Endothelial cell of umbilical vein (primary cell): ENCODE data around the gene RABEPK. TPM values are rescaled to one million over a fixed set of nuclear protein-coding genes. Genes with fewer than 3 reads are reported as not detected.
A peak's percentile ranks its signal among the peaks of the same experiment; 100 is the strongest.

Experiments used
- BruUV-seq: library from RNA; stranded (reverse); fragments of 400-500 nt; replicated peaks from 2 replicates; lab custom pipeline; 2021; lab: Mats Ljungman, UMichigan
- CTCF ChIA-PET: fragments of 300-600, 350-600 bp; sonication (Branson Sonifier 250); formaldehyde crosslinking; loops from one replicate; lab custom pipeline; 2021; ENCODE audit warnings: antibody characterized with exemption, inconsistent platforms; lab: Charles Lee
- POLR2A ChIA-PET: fragments of 300-600, 350-600 bp; sonication (Branson Sonifier 250); formaldehyde crosslinking; loops from one replicate; lab custom pipeline; 2021; ENCODE audit warnings: antibody characterized with exemption, inconsistent platforms; lab: Charles Lee
- DNase-seq: peaks from one replicate; pipeline ENCODE4 v3.0.0-alpha.2; 2011; ENCODE audit warnings: low read depth, low spot score
- FAIRE-seq: peaks from 2 replicates; lab custom pipeline; 2011; peaks lifted over from hg19 to GRCh38; lab: Jason Lieb, UNC
- H2AFZ ChIP-seq: 2 replicates; pipeline ENCODE4 v1.6.0; 2012; ENCODE audit warnings: low read depth, low read length, control low read depth, inconsistent platforms
- H3K27ac ChIP-seq: 2 replicates; pipeline ENCODE4 v1.5.1; 2011; ENCODE audit warnings: low read depth, mild to moderate bottlenecking, control low read depth, low read length, moderate library complexity; ENCODE audit not compliant: insufficient read depth
- H3K27me3 ChIP-seq, 2 experiments: 2 replicates each; pipeline versions ENCODE4 v1.6.0 to v1.6.1; 2011; ENCODE audit warnings: low read length in 2 of 2, mixed read lengths in 1 of 2; ENCODE audit not compliant: control insufficient read depth in 2 of 2, insufficient read depth in 2 of 2
- H3K36me3 ChIP-seq, 2 experiments: 2 replicates in 1 of 2; 3 replicates in 1 of 2; pipeline ENCODE4 v1.5.1; 2011; ENCODE audit warnings: low read length in 2 of 2, mild to moderate bottlenecking in 1 of 2, moderate library complexity in 1 of 2; ENCODE audit not compliant: control insufficient read depth in 2 of 2, insufficient read depth in 2 of 2; ENCODE audit errors: extremely low read depth in 1 of 2
- H3K4me1 ChIP-seq: 3 replicates; pipeline ENCODE4 v1.5.1; 2011; ENCODE audit warnings: mild to moderate bottlenecking, low read length; ENCODE audit not compliant: control insufficient read depth, insufficient read depth; ENCODE audit errors: extremely low read depth
- H3K4me2 ChIP-seq: 2 replicates; pipeline ENCODE4 v1.6.1; 2011; ENCODE audit warnings: low read length, control low read depth, mixed read lengths; ENCODE audit not compliant: insufficient read depth
- H3K4me3 ChIP-seq, 3 experiments: fragments of 200-600 bp in 1 of 3; sonication (generic), shearing (Covaris generic) in 1 of 3; replicated peaks in 1 of 3; 2 replicates each; pipeline ENCODE4 v1.5.1; 2011 to 2016; ENCODE audit warnings: control low read depth in 3 of 3, low read length in 3 of 3, mild to moderate bottlenecking in 2 of 3, inconsistent platforms in 1 of 3, low read depth in 1 of 3, moderate library complexity in 1 of 3; ENCODE audit not compliant: insufficient read depth in 1 of 3
- H3K79me2 ChIP-seq: 2 replicates; pipeline ENCODE4 v1.6.0; 2012; ENCODE audit warnings: low read length, inconsistent platforms; ENCODE audit not compliant: control insufficient read depth, insufficient read depth
- H3K9ac ChIP-seq: replicated peaks from 2 replicates; pipeline ENCODE3; 2011; ENCODE audit warnings: low read length, control low read depth; ENCODE audit not compliant: insufficient read depth; ENCODE audit errors: extremely low read depth
- H3K9me1 ChIP-seq: replicated peaks from 3 replicates; pipeline ENCODE4 v1.6.0; 2011; ENCODE audit warnings: mild to moderate bottlenecking, low read length; ENCODE audit not compliant: control insufficient read depth, insufficient read depth; ENCODE audit errors: extremely low read depth
- H3K9me3 ChIP-seq: replicated peaks from 2 replicates; pipeline ENCODE4 v1.5.1; 2012; ENCODE audit warnings: low read length, inconsistent platforms; ENCODE audit not compliant: control insufficient read depth, insufficient read depth
- H4K20me1 ChIP-seq: replicated peaks from 2 replicates; pipeline ENCODE3; 2011; ENCODE audit warnings: mild to moderate bottlenecking, low read length; ENCODE audit not compliant: control insufficient read depth, insufficient read depth; ENCODE audit errors: extremely low read depth
- EZH2 ChIP-seq: IDR thresholded peaks from 2 replicates; pipeline ENCODE4 v1.6.1; 2012; ENCODE audit warnings: borderline replicate concordance, low read depth, mild to moderate bottlenecking, moderate library complexity, low read length, inconsistent platforms; ENCODE audit not compliant: severe bottlenecking
- FOS ChIP-seq: IDR thresholded peaks from 2 replicates; pipeline ENCODE4 v1.6.1; 2011; ENCODE audit warnings: mild to moderate bottlenecking, low read length, moderate library complexity, borderline replicate concordance; ENCODE audit not compliant: insufficient read depth
- GATA2 ChIP-seq: IDR thresholded peaks from 2 replicates; pipeline ENCODE4 v1.7.0; 2011; ENCODE audit warnings: low read depth, mild to moderate bottlenecking, moderate library complexity, mixed read lengths, low read length; ENCODE audit not compliant: insufficient read length, insufficient read depth
- JUN ChIP-seq: IDR thresholded peaks from 2 replicates; pipeline ENCODE4 v1.6.1; 2011; ENCODE audit warnings: borderline replicate concordance, low read depth; ENCODE audit not compliant: insufficient read length, insufficient read depth
- MYC ChIP-seq: IDR thresholded peaks from one replicate; pipeline ENCODE4 v1.6.1; 2011; ENCODE audit warnings: mild to moderate bottlenecking, low read depth, low read length
- POLR2A ChIP-seq: IDR thresholded peaks from 2 replicates; pipeline ENCODE4 v1.6.1; 2012; ENCODE audit warnings: low read depth, mild to moderate bottlenecking, control low read depth, low read length
- POLR2AphosphoS5 ChIP-seq: IDR thresholded peaks from 2 replicates; pipeline ENCODE4 v1.6.1; 2012; ENCODE audit warnings: low read depth, mild to moderate bottlenecking, control low read depth, low read length, moderate library complexity; ENCODE audit not compliant: insufficient read depth
- dilution Hi-C: fragments of 300-500 bp; cut with MboI; formaldehyde crosslinking; loops from one replicate; pipeline ENCODE4 v1.15.0; 2019; ENCODE audit warnings: low sequenced_read_pairs; ENCODE audit not compliant: extremely low pct_ligation_motif_present
- intact Hi-C: fragments of 100-400 bp; cut with micrococcal nuclease; formaldehyde crosslinking; loops from one replicate; pipeline ENCODE4 v1.10.0; 2022
- polyA plus RNA-seq, 4 experiments: library from polyadenylated mRNA; depleted of rRNA in 3 of 4; stranded (reverse) in 3 of 4; unstranded in 1 of 4; fragments of >200 nt; gene quantifications; 2 replicates each; pipeline versions ENCODE4 v1.2.1 to v1.2.3, GENCODE V29; 2011 to 2012; ENCODE audit warnings: missing spikeins in 1 of 4
- total RNA-seq: library from RNA; stranded (reverse); gene quantifications from 2 replicates; pipeline ENCODE4 v1.2.3, GENCODE V29; 2021
- TF ChIP-seq, protein P1 (sequence below), 2 donors: IDR thresholded peaks; 1 replicate in 1 of 2; 2 replicates in 1 of 2; pipeline ENCODE4 v1.5.1; 2011; ENCODE audit warnings: low read length in 2 of 2, mild to moderate bottlenecking in 2 of 2, moderate library complexity in 2 of 2, control low read depth in 1 of 2, inconsistent platforms in 1 of 2, low read depth in 1 of 2; ENCODE audit not compliant: insufficient read depth in 1 of 2; ENCODE audit errors: extremely low read depth in 1 of 2
- TF ChIP-seq, protein P2 (sequence below): IDR thresholded peaks from 2 replicates; pipeline ENCODE4 v1.6.1; 2011; ENCODE audit not compliant: insufficient read depth, insufficient read length

The RABEPK gene
- total and polyA plus RNA-seq, 2 donors (not counting 3 experiments of a cell fraction or from before 2014, with no cell fraction given), result 18.2 to 23.0 TPM

DNA sequence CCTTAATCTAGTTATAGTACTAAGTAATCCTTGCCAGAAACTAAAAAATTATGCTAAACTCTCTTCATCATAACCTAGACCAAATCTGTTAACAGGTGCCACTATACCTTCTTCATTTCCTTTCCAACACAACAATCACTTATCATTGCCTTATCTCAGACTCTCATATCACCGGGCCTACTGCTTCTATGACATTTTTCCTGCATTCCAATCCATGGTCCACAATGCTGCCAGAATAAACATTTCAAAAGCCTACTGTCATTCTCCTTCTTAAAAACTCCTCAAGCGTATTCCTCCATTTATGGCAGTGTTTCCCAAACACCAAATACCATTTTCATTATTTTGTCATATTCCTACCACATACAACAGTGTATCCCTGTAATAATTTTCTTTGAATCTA lies 17.3 kb upstream of the RABEPK start:
- H3K36me3 ChIP-seq, result no peaks in the 10 kb centered on the region
- POLR2A ChIA-PET, result no interaction called here
- TF ChIP-seq GATA2, result peak; percentile 82
- TF ChIP-seq FOS, result no peak
- TF ChIP-seq POLR2AphosphoS5, result peak; percentile 45
- TF ChIP-seq MYC, result no peak
- no peaks in the 10 kb centered on the region for H3K9me3 ChIP-seq
- H3K79me2 ChIP-seq, result peaks cover 82% of the 10 kb centered on the region
- H3K4me2 ChIP-seq, result peak overlapping the region; percentile 38
- BruUV-seq, result no TSS peak
- peak overlapping the region; percentile 1 for H3K27ac ChIP-seq
- dilution Hi-C loops, result no loop called here
- H3K27me3 ChIP-seq, result no peaks in the 10 kb centered on the region
- H3K4me3 ChIP-seq, result no peak overlapping the region
- CTCF ChIA-PET, result no interaction called here
- peak; percentile 69 for FAIRE-seq
- H3K9me1 ChIP-seq, result no peaks in the 10 kb centered on the region
- peaks cover 15% of the 10 kb centered on the region for H3K4me1 ChIP-seq
- DNase-seq, result peak; percentile 77
- H3K9ac ChIP-seq, result no peak overlapping the region
- intact Hi-C loops, result loop anchor here (2.0 kb wide), 1 partner anchor 18 kb away; the partner anchor contains the start of gene RABEPK
- H2AFZ ChIP-seq, result no peak overlapping the region
- H4K20me1 ChIP-seq, result peaks cover 5% of the 10 kb centered on the region

DNA sequence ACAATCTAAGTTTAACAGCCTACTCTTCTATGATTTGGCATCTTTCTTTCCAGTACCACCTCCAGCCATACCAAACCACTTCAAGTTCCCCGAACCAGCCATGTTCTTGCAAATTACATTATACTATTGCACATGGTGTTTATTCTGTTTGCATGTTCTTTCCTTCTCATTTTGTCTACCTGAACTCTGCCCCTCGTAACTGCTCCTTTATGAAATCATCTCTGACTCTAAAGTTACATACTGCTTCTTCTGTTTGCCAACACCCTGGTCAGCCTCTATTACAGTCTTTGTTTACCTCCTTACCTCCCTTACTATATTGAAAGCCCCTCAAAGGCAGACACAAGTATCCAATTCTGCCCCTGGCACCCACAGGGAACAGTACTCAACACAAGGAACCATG lies 16.8 kb upstream of the RABEPK start:
- Histone ChIP-seq H3K4me3 (no peak overlapping the region), H3K4me2 (peak overlapping the region; percentile 38), H3K9me3 (no peaks in the 10 kb centered on the region), H3K27me3 (no peaks in the 10 kb centered on the region), H2AFZ (no peak overlapping the region), H3K9me1 (no peaks in the 10 kb centered on the region), H3K36me3 (no peaks in the 10 kb centered on the region), H3K79me2 (peaks cover 82% of the 10 kb centered on the region), H4K20me1 (peaks cover 5% of the 10 kb centered on the region), H3K4me1 (peaks cover 15% of the 10 kb centered on the region), H3K27ac (peak overlapping the region; percentile 22), H3K9ac (no peak overlapping the region)
- dilution Hi-C loops, result no loop called here
- DNase-seq (no peak), FAIRE-seq (no peak)
- TF ChIP-seq POLR2A (no peak), JUN (no peak), EZH2 (no peak), MYC (no peak), FOS (no peak), GATA2 (no peak), POLR2AphosphoS5 (no peak)
- TF ChIP-seq, protein P1, sequence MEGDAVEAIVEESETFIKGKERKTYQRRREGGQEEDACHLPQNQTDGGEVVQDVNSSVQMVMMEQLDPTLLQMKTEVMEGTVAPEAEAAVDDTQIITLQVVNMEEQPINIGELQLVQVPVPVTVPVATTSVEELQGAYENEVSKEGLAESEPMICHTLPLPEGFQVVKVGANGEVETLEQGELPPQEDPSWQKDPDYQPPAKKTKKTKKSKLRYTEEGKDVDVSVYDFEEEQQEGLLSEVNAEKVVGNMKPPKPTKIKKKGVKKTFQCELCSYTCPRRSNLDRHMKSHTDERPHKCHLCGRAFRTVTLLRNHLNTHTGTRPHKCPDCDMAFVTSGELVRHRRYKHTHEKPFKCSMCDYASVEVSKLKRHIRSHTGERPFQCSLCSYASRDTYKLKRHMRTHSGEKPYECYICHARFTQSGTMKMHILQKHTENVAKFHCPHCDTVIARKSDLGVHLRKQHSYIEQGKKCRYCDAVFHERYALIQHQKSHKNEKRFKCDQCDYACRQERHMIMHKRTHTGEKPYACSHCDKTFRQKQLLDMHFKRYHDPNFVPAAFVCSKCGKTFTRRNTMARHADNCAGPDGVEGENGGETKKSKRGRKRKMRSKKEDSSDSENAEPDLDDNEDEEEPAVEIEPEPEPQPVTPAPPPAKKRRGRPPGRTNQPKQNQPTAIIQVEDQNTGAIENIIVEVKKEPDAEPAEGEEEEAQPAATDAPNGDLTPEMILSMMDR (IDR thresholded peaks at IDR 0.05; ENCODE audit: extremely low read depth in 1 of 2, insufficient read depth in 1 of 2, low read depth in 1 of 2, low read length in 2 of 2), result no peak
- TF ChIP-seq, protein P2, sequence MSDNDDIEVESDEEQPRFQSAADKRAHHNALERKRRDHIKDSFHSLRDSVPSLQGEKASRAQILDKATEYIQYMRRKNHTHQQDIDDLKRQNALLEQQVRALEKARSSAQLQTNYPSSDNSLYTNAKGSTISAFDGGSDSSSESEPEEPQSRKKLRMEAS, result no peak
- ChIA-PET POLR2A (no interaction called here), CTCF (no interaction called here)
- no TSS peak for BruUV-seq
- intact Hi-C loops, result loop anchor here (2.0 kb wide), 1 partner anchor 17 kb away; the partner anchor contains the start of gene RABEPK
